ENCODE results near the gene LHX5.

Gene LHX5

DNA sequence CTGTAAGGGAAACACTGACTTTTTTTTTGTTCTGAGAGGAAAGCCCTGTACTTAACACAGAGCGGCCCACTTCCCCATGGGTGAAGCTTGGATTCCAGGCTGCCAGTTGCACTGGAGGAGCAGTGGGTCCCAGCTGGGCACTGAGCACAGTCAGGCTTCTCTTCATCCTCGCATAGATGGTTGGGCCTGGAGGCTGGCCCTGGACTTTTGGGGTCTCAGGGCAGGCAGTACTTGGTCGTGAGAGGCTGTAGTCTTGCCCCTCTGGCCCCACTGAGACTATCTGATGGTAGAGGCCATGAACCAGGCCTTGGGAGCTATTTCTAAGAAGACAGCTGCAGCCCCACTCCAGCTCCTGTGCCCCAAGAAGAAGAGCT, 6.2 kb upstream of the LHX5 start:
- no peak for DNase-seq (ENCODE audit: low read depth, low spot score)

DNA sequence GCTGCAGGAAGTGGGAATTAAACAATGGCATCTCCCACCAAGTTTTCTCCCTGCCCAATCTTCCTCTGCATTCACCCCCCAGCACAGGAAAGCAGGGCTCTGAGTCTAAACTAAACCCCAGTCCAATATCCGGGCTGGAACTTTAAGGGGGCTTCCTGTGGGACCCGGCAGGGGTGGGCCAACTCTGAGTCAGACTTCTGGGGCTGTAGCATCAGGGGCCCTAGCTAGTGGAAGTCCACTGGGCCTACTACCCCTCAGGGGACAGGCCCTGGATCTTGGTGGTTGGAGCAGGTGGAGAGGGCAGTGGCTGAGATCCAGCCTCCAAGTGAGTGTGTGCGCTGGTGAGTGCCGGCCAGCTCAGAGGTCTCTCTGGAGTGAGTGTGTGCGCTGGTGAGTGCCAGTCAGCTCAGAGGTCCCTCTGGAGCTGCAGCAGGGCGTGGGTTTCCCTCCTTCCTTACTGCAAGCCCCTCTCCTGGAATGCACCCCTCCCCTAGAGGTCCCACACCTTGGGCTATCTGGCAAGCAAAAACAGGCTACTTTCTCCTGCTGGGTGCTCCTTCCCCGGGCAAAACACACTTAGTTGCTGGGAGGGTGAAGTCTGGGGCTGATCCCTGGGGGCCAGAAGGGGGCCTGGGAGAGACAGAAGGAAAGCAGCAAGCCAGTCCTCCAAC, 5.6 kb upstream of the LHX5 start:
- DNase-seq (ENCODE audit: low read depth, low spot score): no peak

DNA sequence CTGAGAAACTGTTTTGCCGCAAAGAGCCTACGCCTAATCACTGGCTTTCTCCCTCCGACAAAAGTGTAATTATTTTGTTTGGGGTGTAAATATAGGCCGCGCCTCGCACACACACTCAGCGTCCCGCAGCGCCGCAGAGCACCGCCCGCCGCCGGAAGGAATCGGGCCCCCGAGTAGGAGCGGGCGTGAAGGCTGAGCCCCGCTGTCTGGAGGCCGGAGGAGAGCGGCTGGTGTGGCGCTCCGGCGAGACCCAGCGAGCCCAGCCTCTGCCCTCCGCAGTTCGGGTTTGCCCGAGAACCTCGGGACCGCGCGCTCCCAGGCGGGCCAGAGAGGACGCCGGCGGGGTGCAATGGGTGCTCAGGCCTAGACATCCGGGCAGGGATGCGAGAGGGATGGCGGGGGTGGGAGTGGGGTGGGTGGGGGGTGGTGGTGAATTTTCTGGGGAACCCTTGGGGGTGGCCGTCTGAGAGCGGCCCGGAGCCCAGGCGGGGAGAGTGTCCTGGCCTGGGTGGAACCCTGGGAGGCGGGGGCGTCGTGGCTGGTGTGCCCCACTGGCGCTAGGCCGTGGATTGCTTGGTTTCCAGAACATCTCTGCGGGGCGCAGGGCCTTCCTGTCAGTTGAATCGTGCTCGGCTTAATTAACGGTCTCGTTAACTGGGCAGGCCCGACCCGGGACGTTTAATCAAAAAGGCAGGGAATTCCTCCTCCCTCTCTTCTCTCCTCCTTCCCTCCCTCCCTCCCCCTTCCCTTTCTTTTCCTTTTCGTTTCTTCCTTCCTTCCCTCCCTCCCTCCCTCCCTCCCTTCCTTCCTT, 4.7 kb upstream of the LHX5 start:
- no peak for DNase-seq (ENCODE audit: low read depth, low spot score)

DNA sequence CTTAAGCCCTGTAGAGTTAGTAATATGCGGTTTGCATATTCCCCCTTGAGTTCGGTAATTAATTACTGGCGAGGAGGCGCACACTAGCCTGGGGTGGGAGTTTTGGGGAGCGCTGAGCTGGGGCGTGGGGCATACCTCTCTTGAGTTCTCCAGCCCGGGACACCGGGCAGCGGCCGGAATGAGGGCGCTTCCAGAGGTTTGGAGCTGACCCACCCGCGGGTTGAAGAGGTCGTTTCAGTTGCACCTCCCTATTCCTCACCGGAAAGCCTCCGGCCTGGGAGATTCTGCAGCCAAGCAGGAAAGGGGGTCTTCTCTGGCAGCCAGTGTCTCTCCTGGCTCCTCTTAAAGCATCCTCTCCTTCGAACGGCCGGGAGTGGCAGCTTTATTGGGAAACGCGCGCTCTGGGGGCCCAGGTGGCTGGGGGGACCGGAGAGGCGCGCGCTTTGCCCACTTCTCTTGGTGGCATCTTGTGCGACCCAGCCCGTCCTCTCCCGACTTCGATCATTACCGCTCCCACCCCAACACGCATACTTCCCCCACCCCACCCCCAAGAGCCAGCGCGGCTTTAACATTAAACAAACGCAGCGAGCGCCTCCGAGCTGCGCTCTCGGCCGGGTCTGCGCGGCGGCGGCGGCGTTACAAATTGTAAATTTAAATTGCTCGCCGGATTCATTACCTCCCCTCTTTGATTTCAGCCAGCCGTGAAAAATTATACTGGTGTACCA, 3.9 kb upstream of the LHX5 start:
- no peak for DNase-seq (ENCODE audit: low read depth, low spot score)

DNA sequence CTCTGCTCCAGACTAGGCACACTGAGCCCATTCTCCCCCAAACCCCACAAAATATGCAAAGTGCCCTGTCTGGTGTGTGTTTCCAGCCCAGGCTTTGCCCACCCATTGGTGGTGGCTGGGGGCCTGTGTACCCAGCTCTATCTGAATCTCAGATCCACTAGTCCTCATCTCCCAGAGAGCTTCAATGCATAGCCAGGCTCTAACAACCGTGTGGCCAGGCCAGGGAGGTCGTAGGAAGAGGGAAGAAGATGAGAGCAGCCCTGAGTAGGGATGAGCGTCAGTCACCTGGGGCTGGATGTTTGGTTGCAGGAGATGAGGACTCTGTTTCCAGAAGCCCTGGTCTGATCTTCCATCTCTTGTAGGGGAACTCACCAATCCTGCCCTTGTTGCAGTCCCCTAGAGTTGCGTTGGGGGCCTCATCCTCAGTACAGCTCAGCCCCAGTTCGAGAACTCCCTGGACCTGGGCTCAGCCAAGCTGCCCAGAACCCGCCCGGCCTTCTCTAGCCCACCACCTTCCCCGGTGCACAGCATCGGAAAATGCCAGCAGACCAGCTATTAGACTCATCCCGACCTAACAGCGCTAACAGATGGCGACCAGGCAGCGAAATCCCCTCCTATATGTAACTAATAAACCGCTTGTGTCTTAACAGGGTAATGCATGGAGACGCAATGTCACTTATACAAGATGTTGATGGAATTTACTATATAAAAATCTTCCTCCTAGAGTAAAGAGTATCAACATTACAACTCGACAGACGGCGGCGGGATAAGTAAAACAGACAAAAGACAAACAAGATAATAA, 3.2 kb upstream of the LHX5 start:
- no peak for DNase-seq (ENCODE audit: low read depth, low spot score)

DNA sequence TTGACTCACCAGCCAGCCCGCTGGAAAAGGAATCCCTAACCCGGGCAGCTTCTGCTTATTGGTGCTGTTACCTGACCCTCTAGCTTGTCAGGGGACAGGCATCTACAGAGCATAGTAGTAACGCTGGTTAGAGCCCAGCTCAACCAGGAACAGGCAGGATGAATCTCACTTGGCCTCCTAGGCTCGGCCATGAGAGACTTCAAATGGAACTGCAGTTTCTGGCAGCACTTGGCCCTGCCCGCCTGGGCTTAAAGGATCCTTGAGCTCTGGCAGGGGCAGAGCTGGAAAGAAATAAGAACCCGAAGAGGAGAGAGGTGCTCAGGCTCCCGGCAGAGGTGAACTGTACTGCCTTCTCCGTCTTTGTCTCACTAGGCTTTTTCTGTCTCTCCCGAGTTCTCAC, 2.3 kb upstream of the LHX5 start:
- DNase-seq (ENCODE audit: low read depth, low spot score): no peak

DNA sequence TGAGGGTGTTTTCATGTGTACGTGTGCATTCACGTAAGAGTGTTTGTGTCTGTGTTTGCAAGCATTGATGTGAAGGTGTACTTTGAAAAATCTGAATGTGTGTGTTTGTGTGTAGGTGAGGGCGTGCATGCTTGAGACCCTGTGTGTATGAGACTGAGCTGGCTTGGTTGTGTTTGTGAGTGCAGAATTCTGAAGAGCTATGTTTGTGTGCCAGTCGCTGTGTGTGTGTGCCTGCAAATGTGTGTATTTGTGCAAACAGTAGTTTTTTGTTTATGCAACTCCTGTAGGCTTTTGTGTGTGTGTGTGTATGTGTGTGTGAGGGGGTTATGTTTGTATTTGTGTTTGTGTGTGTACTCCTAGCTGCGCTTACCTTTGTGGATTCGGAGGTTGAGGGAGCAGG, 1.7 kb upstream of the LHX5 start:
- DNase-seq (ENCODE audit: low read depth, low spot score): no peak

DNA sequence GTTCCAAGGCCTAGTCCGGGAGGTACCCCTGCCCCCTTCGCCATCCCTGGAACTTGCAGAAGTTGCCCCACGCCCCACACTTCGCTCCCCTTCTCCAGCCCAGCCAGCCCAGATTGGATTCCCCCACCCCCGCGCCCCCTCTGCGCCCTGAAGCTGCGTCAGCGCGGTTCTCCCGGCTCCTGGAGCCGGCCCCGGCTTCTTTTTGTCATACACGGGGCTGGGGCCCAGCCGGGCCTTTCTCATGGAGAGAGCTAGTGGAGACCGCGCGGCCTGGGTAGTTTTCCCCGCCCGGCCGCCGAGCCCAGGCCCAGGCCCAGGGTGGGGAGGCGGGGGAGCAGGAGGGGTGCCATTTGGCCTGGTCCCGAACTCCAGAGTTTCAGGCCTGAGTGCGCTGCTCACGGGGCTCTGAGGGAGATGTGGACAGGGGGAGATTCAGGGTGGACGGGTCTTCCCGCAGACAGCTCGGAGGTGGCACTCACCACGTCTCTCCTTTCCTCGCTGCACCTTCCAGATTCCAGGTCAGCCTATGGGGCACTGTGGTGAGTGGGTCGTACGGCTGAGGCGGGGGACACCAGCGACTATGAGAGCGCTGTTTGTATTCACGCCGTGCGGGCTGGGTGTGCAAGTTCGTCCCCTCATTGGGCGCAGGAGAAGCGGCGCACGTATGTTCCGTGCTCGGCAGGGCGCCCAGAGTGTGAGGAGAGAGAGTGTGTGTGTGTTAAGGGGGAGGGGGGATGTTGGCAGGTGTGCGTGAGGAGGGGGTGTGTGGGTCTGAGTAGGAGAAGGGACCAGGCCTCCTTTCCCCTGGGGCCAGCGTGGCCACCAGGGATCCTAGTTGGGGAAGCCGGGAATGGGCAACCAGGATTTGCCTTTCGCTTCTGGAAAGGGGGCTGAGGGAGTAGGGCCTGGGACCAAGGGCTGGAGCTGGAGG, 785 bp upstream of the LHX5 start:
- no peak for DNase-seq (ENCODE audit: low read depth, low spot score)

DNA sequence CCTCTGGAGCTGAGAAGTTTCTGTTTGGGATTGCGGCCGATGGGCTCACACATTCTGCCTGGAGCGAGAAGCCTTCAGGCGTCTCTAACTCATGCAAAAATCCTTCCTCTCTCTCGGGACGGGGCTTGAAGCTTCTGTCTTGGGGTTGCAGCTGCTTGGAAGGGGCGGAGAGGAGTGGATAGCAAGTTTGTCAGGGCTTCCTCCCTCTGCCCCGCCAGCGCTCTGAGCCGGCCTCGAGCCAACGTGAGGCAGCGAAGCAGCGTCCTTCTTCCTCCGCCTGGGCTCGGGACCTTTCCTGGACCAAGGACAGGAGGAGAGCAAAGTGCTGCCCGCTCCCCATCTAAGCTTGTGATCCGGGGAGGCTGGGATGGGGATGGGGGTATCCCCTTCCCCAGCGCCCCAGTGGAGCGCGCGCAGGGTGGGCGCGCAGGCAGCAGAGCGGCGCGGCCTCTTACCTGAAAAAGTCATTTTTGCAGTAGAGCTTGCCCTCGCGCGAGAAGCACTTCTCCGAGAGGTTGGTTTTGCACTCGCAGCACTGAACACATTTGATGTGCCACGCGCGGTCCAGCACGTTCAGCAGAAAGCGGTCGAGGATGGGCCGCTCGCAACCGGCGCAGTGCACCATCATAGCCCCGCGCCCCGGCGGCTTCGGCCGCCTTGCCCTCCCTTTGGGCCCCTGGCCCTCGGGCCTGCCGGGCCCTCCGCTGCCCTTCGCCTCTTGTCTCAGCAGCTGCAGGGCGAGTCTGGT, 626 bp downstream of the LHX5 start:
- no peak for DNase-seq (ENCODE audit: low read depth, low spot score)

DNA sequence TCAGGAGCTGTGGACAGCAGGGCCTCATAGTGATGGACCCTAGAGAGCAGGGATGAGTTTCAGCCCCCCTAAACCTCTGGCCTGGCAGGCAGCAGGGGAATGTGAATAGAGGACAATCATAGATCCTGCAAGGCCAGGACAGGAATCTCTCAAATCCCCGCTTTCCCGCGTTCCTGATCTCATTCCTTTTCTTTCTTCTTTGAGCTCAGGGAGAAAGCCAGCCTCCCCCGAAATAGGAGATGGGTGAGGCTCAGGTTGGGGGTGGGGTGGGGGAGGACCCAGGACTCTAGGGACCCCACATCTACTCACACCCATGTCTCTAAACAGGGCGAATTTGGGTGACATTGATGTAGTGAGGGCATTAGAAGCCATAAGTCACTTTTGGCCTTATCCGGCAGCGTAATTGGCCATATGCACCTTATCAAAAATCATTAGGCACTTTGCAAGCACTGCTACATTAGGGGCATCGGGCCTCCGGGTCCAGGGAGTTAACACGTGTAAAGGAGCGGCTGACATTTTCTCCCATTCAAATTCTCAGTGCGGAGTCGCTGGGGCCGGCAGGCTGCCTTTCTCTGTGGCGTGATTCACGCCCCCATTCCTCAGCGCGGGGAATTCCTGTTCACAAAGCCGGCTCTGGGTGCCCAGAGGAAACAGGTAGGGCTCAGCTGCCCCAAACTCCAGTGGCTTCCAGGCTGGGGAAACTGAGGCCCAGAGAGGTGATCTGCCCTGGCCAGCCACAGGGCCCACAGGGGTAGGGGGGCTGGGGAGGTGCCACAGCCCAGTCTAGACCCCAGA, 1.5 kb downstream of the LHX5 start:
- no peak for DNase-seq (ENCODE audit: low read depth, low spot score)

DNA sequence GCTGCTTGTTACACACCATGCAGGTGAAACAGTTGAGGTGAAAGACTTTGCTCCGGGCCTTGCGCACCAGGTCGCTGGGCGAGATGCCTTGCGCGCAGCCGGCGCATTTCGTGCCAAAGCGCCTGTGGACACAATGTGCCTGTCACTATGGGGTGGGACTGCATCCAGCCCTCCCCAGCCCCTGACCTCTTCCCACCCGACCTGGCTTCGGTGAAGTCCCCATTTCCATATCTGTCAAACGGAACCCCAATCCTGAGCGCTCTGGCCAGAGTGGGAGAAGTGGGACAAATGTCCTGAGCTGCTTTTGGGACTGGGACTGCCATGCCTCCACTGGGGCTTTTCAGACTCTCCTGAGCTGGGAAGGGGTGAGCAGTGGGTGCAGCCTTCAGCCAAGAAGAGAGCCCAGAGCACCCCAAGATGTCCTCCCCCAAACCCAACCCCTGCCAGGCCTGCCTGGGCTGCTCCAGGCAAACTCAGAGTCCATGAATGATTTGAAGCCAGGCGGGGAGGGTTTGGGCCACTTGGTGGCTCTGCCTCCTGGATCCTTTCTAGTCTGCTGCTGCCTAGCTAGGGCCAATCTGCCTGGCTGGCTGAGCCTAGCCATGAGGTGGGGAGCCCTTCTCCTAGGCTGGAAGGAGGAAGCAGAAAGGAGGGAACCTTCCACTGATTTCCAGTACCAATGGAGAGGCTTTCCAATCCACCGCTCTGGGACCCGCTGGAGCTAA, 2.3 kb downstream of the LHX5 start:
- no peak for DNase-seq (ENCODE audit: low read depth, low spot score)

DNA sequence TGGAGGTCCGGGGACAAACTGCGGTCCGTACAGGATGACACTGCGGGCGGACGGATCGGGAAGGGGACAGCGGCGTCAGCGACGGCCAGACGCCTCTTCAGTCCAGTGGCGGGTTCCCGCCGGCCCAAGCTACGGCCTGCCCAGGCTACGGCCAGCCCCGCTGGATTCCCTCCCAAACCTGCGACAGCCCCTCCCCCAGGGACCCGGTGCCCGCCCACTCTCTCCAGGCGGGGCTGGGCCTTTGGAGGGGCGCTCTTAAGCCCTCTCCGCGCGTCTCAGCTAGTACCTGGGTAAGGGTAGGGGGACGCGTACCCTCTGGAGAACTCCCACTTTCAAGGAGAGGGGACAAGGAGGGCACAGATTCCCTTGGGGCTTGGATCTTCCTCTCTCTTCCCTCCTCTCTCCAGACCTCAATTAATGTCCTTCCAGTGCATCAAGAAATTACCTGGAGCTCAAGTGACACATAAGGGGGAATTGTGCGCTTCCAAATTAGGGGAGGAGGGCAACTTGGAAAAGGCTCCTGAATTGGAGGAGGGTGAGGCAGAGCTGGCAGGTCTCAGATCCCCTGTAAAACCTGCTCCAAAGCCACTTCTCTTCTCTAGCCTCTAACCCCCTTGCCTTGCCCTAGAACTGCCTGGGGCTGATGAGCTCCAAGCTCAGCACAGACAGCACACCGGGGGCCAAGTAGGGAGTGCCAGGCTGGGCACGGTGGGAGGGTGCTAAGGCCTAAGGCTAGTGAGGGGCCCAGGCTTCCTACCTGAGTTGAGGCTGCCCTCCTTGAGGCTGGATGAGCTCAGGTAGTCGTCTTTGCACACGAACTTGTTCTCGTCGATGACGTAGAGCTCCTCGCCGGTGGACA, 3.1 kb downstream of the LHX5 start:
- DNase-seq (ENCODE audit: low read depth, low spot score): no peak

DNA sequence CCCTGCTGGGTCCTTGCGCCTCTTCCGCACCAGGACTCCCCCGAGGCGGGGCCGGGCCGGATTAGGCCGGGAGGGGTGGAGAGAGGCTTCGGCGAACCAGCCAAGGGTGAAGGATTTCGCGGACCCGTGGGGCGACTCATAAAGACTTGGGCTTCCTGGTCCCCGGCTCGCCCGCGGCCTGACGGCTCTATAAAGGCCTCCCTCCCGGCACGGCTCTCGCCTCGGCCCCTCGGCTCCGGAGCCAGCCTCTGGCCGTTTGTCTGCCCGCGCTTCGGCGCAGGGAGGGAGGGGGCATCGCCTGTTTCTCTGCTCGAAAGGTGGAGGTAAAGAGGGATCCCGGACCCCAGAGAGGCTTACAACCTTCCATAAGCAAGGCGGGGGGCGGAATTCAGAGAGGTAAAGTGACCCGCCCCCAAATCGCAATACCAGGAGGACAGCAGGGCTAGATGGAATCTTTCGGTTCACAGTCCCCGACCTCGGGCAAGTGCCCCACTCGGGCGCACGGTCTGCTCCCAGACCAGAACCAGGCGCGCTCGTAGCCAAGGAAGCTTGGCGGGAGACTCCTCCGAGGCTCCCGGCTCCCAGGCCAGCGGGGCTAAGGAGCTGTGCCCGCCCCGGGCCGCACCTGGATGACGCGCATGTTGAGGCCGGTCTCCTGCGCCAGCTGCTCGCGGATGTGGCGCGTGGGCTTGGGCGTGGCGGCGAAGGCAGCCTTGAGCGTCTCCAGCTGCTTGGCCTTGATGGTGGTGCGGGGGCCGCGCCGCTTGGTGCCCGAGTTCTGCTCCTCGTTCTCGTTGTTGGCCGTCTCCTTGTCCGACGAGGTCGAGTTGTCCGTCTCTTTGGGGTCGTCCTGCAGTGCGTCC, 3.9 kb downstream of the LHX5 start:
- no peak for DNase-seq (ENCODE audit: low read depth, low spot score)

DNA sequence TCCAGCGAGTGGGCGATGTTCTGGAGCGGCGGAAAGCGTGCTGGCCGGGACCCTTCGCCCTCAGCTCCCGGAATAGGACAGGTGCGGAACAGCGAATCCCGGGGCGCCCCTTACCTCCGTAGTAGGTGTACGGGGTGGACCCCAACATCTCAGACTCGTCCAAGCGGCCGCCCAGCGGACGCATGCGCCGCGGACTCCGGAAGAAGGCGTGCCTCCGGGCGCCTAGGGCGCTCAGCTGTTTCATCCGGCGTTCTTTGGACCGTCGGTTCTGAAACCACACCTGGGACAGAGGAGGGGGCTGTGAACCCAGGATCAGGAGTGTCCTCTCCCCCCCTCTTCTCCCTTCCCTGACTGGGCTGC, 4.5 kb downstream of the LHX5 start:
- no peak for DNase-seq (ENCODE audit: low read depth, low spot score)

DNA sequence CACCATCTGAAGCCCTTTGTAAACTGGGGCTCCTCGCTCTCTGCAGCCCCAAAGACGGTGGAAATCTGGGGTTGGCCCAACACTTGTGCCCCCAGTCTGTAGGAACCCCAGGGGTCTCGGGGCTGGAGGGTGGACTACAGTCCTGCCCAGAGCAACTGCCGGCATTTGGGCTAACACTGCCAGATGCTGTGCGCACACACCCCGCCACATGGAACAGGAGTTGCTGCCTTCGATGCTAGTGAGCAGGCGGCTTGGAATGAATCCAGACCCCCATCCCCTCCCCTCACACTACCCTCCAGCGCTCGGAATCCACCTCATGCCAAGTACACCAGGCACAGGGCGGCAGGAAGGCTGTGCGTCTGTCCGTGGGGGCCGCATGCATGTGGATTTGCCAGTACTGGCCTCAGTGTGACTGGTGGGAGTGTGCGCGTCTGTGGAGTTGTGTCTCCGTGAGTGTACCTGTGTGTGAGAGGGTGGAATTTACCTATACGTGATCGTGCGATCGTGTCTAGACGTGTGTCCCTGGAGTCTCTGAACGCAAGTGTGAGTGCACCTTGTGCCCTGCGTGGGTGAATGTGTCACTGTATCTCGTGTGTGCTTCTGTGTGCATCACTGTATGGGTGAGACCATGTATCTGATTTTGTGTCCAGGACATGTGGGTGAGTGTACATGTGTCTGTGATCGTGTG, 5.1 kb downstream of the LHX5 start:
- no peak for DNase-seq (ENCODE audit: low read depth, low spot score)

DNA sequence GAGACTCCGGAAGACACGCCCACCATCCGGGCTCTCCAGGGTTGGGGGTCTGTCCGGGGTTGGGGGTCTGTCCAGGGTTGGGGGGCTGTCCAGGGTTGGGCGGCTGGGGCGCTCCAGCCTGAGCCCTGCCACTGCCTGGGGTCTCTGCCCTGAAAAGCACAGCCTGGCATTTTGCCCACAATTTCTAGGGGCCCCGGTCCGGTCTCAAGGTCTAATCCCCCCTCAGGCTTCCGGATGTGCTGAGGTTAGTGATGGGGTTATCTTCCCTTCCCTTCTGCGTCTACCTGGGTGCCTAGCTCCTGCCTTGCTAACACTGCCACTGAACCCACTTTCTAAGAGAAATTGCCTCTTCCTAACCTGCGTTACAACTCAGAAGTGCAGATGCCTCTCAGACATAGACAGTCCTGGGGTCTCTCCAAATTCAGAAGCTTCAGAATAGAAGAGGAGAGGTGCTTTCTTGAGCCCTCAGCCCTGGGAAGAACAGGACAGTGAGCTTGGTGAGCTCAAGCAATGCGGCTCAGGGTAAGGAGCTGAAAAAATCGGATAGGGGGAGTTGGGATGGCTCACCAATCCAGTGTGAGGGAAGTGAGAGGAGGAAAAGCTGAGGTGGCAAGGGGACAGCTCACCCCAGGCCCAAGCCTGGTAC, 5.7 kb downstream of the LHX5 start:
- no peak for DNase-seq (ENCODE audit: low read depth, low spot score)
